GM21367 (cell line): ENCODE measurements around the gene OR13C5.
"Not testable (repeated sequence)": the region's sequence is repeated elsewhere in the genome, so short reads cannot be mapped to it uniquely, and the experiment has no call there.

Experiments used
- ATAC-seq: cut with Tn5 transposase; IDR thresholded peaks from one replicate; pipeline ENCODE4 v1.9.1; 2021; ENCODE audit not compliant: unreplicated experiment

OR13C5 gene, protein sequence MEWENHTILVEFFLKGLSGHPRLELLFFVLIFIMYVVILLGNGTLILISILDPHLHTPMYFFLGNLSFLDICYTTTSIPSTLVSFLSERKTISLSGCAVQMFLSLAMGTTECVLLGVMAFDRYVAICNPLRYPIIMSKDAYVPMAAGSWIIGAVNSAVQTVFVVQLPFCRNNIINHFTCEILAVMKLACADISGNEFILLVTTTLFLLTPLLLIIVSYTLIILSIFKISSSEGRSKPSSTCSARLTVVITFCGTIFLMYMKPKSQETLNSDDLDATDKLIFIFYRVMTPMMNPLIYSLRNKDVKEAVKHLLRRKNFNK

GRCh38 chr9:104599313-104599712 is at the start of gene OR13C5:
Gene OR13C5 (minus strand): TSS chr9:104599413. CDS start chr9:104599413, 0 bp downstream.
- not testable (repeated sequence) for ATAC-seq

GRCh38 chr9:104635456-104635855 is 36.2 kb upstream of the OR13C5 start:
- no peak for ATAC-seq

GRCh38 chr9:104633976-104634520 is 34.8 kb upstream of the OR13C5 start:
- ATAC-seq: no peak

GRCh38 chr9:104625964-104626363 is 26.8 kb upstream of the OR13C5 start:
- not testable (repeated sequence) for ATAC-seq

- ATAC-seq: no peak
Measured at GRCh38 chr9:104618104-104618503, 18.9 kb upstream of the OR13C5 start, which contains the start of gene OR13C9. Gene OR13C9 (minus strand): TSS chr9:104618204. CDS start chr9:104618204, 0 bp downstream.

DNA sequence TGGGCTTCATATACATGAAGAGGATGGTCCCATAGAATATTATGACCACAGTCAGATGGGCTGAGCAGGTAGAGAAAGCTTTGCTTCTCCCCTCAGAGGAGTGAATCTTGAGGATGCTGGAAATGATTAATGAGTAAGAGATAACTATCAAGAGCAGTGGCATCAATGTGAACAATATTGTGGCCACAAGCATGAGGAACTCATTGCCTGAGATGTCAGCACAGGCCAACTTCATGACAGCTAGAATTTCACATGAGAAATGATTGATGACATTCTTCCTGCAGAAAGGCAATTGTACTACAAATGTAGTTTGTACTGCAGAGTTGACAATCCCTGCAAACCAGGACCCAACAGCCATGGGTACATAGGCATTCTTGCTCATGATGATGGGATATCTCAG is 18.2 kb upstream of the OR13C5 start:
- no peak for ATAC-seq

- ATAC-seq: no peak
Measured at GRCh38 chr9:104611213-104611612, 12.0 kb upstream of the OR13C5 start.

GRCh38 chr9:104608336-104608735 is 9.1 kb upstream of the OR13C5 start:
- no peak for ATAC-seq

GRCh38 chr9:104606152-104606551 is 6.9 kb upstream of the OR13C5 start:
- ATAC-seq: no peak

DNA sequence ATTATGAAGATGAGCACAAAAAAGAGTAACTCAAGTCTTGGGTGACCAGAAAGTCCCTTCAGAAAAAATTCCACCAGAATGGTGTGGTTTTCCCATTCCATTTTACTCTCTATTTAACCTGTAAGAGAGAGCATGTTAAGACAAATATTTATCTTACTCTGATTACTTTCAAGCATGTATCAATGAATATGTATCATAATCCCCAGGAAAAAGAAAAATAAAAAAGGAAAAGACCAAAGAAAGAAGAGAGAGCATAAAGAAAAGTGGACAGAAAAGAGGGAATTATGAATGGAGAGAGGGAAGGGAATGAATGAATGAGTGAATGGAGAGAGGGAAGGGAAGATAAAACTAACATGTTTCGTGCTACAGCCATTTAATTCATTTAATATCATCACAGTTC is 6.3 kb upstream of the OR13C5 start, which contains the start of gene OR13C2:
OR13C2 (minus strand) TSS at position 101 of the 400 bp plus-strand sequence; CDS start at position 101, 0 bp downstream.
- not testable (repeated sequence) for ATAC-seq

GRCh38 chr9:104604801-104605200 is 5.6 kb upstream of the OR13C5 start:
- ATAC-seq: no peak

DNA sequence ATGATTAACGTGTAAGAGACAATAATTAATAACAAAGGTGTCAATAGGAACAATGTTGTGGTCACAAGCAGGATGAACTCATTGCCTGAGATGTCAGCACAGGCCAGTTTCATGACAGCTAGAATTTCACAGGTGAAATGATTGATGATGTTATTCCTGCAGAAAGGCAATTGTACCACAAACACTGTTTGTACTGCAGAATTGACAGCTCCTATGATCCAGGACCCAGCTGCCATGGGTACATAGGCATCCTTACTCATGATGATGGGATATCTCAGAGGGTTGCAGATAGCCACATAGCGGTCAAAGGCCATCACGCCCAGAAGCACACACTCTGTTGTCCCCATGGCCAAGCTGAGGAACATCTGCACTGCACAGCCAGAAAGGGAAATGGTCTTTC is 464 bp downstream of the OR13C5 start:
- ATAC-seq: not testable (repeated sequence)

- ATAC-seq: no peak
Measured at GRCh38 chr9:104589626-104590025, 9.6 kb downstream of the OR13C5 start.

GRCh38 chr9:104586496-104587180 is 12.6 kb downstream of the OR13C5 start:
- ATAC-seq: no peak

DNA sequence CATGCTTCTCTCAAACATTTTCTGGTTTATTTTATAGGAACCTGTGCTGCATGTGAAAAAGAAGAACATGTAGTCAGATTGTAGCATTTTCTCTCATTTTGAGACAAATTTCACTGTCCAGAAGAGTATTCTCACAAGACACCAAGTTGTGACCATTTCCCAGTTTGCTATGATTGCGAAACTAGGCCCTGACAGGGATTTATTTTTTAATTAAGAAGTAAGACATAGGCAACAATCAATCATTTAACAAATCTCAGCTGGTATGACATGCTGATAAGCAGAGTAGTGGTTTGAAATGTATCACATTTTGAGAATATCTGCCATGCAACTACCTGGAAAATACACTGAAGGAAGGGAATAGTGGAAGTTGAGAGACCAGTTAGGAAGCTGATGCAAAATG is 18.7 kb downstream of the OR13C5 start:
- no peak for ATAC-seq

- ATAC-seq: no peak
Measured at GRCh38 chr9:104577263-104577662, 21.9 kb downstream of the OR13C5 start.

GRCh38 chr9:104575456-104575855 is 23.8 kb downstream of the OR13C5 start:
- no peak for ATAC-seq

DNA sequence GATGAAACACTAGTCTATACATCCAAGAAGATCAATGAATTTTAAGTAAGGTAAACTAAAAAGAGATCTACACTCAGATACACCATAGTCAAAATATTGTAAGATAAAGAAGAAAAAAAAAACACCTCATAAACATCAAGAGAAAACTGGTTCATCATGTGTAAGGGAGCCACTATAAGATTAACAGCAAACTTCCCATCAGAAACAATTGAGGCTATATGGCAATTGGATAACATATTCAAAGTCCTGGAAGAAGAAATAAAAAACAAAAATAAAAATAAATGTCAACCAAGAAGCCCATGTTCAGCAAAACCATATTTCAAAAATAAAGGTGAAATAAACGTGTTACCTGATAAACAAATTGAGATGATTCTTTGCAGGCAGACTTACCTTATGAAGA is 26.6 kb downstream of the OR13C5 start:
- ATAC-seq: no peak

GRCh38 chr9:104568868-104569267 is 30.3 kb downstream of the OR13C5 start, which contains the start of gene OR13C8:
Gene OR13C8 (plus strand): TSS chr9:104569168. CDS start chr9:104569168, 0 bp downstream.
- ATAC-seq: no peak

DNA sequence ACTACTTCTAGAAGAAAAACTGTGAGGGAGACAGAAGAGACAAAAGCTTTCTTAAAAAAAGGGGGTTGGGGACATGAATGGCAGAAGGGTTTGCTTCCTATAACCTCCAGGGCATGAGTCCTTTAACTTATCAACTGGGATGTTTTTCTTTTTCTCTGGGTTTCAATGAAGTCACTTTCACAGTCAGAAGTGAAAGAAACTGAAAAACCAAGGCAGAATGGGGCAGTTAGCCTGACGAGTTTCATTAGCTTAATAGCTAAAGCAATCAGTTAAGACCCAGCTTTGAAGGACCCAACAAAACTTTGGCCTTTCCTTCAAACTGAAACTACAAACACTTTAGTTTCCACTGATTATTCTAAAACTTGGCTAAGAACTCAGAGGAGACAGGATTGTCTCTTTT is 34.9 kb downstream of the OR13C5 start:
- ATAC-seq: no peak

- ATAC-seq: no peak
Measured at GRCh38 chr9:104556830-104557634, 42.2 kb downstream of the OR13C5 start.
